ENCODE results near the gene VIPR2. TPM values are rescaled to one million over a fixed set of nuclear protein-coding genes. Genes with fewer than 3 reads are reported as not detected.

The VIPR2 gene
- total and polyA plus RNA-seq, 2 of the 13 experiments (the other 11 are each of a cell fraction or from before 2014, with no cell fraction given) = not detected

- TF ChIP-seq HDAC2 (CRISPR knock-in tag; IDR thresholded peaks at IDR 0.05) = no peak
- TF ChIP-seq TOPORS (CRISPR knock-in tag; IDR thresholded peaks at IDR 0.05) = no peak
- no peak for TF ChIP-seq TCF7L2 (IDR thresholded peaks at IDR 0.05; ENCODE audit: low read depth, low read length)
- no peak for TF ChIP-seq ZEB1 (IDR thresholded peaks at IDR 0.05; ENCODE audit: insufficient replicate concordance, low read depth)
- no peak for TF ChIP-seq ZNF451 (CRISPR knock-in tag; IDR thresholded peaks at IDR 0.05)
- no peak for TF ChIP-seq HNRNPH1 (optimal IDR thresholded peaks at IDR 0.05; ENCODE audit: low read depth, low read length)
- no peak for TF ChIP-seq PTBP1 (IDR thresholded peaks at IDR 0.05; ENCODE audit: low read depth, low read length, poor library complexity, severe bottlenecking)
These were observed 12.0 kb upstream of the VIPR2 start (continued) for GRCh38 chr7:159156436-159157245.

- no peak overlapping the region for H2AFZ ChIP-seq (ENCODE audit: low read length)
- POLR2A ChIA-PET = no interaction called here
- H3K4me1 ChIP-seq (ENCODE audit: insufficient read depth, low read length) = peaks cover 27% of the 10 kb centered on the region
- CTCF ChIA-PET (ENCODE audit: low intra/inter-chr PET ratio, low total read pairs) = no interaction called here
- H3K9me3 ChIP-seq (ENCODE audit: low read length) = no peaks in the 10 kb centered on the region
- WGBS (ENCODE audit: low lambda C conversion rate) = 0% methylated on average over 1 of the region's 9 CpGs
- DNase-seq (ENCODE audit: low spot score) (peak; percentile 21), FAIRE-seq (no peak), ATAC-seq (peak; percentile 86)
- intact Hi-C loops (cut with micrococcal nuclease; ENCODE audit: unreplicated experiment) (no loop called here), in situ Hi-C loops (cut with HindIII; ENCODE audit: extremely low pct_ligation_motif_present, low pct_unique_long_range_greater_than_20kb) (no loop called here)
- no peak overlapping the region for H3K9ac ChIP-seq (ENCODE audit: insufficient read depth, low read depth, low read length)
- no peak overlapping the region for H3K27ac ChIP-seq (ENCODE audit: extremely low read length, insufficient read depth, low read length)
- no peak overlapping the region; a peak in 1 of 6 replicates for H3K4me3 ChIP-seq (replicated peaks in 1 of 3; ENCODE audit: insufficient read depth in 1 of 3, low read depth in 2 of 3, low read length in 3 of 3)
- no peaks in the 10 kb centered on the region for H3K79me2 ChIP-seq (ENCODE audit: insufficient read depth, low read length)
- H3K4me2 ChIP-seq (ENCODE audit: low read depth, low read length) = peak overlapping the region; percentile 44
- BruUV-seq (replicated peaks) = no TSS peak
- no peaks in the 10 kb centered on the region for H3K36me3 ChIP-seq (replicated peaks in 1 of 2; ENCODE audit: control insufficient read depth in 1 of 2, insufficient read depth in 2 of 2, low read length in 2 of 2)
- peaks cover 3 to 49% of the 10 kb centered on the region in 2 experiments; a peak in 4 of 5 replicates for H3K27me3 ChIP-seq (ENCODE audit: control insufficient read depth in 1 of 2, insufficient read depth in 2 of 2, low read length in 2 of 2)
- H4K20me1 ChIP-seq (ENCODE audit: insufficient read depth, low read length) = no peaks in the 10 kb centered on the region
- TF ChIP-seq ZNF225 (CRISPR knock-in tag; IDR thresholded peaks at IDR 0.05) (no peak), RXRA (CRISPR knock-in tag; IDR thresholded peaks at IDR 0.05) (peak; percentile 36), PCBP2 (optimal IDR thresholded peaks at IDR 0.05; ENCODE audit: low read depth, low read length, poor library complexity, severe bottlenecking) (no peak), ZNF354B (CRISPR knock-in tag; IDR thresholded peaks at IDR 0.05) (no peak), NFIB (CRISPR knock-in tag; IDR thresholded peaks at IDR 0.05; ENCODE audit: borderline replicate concordance) (no peak), MED1 (CRISPR knock-in tag; IDR thresholded peaks at IDR 0.05) (peak; percentile 68; the same call in 1 of the 2 replicates), ZBTB34 (CRISPR knock-in tag; IDR thresholded peaks at IDR 0.05) (no peak), ZNF660 (CRISPR knock-in tag; IDR thresholded peaks at IDR 0.05; ENCODE audit: borderline replicate concordance, low read depth) (no peak), NR2C2 (CRISPR knock-in tag; IDR thresholded peaks at IDR 0.05; ENCODE audit: borderline replicate concordance) (0 out of 2 replicates have a peak, but pooled peaks have one; percentile 21), XRCC5 (optimal IDR thresholded peaks at IDR 0.05; ENCODE audit: low read length) (no peak), HMG20A (CRISPR knock-in tag; IDR thresholded peaks at IDR 0.05; ENCODE audit: borderline replicate concordance) (no peak; the same call in 1 of the 2 replicates), TFAP4 (IDR thresholded peaks at IDR 0.05; ENCODE audit: borderline replicate concordance, low read depth) (peak; percentile 12; the same call in 1 of the 2 replicates), NFATC3 (CRISPR knock-in tag; IDR thresholded peaks at IDR 0.05) (no peak), RCOR2 (CRISPR knock-in tag; IDR thresholded peaks at IDR 0.05) (no peak), ZNF564 (CRISPR knock-in tag; IDR thresholded peaks at IDR 0.05) (no peak), ZNF501 (CRISPR knock-in tag; IDR thresholded peaks at IDR 0.05) (0 out of 2 replicates have a peak, but pooled peaks have one; percentile 42), ZNF773 (CRISPR knock-in tag; IDR thresholded peaks at IDR 0.05; ENCODE audit: borderline replicate concordance) (no peak)
These were observed 10.7 kb upstream of the VIPR2 start for GRCh38 chr7:159155410-159155809.
